Neural progenitor cell (in vitro differentiated cells): Measurements from ENCODE around the gene CES3.

ENCODE experiments used
- CTCF ChIP-seq: fragments of 200-600 bp; sonication (generic); IDR thresholded peaks from 2 replicates; pipeline ENCODE4 v1.5.1; 2017; ENCODE audit warnings: antibody characterized with exemption, mild to moderate bottlenecking
- EZH2 ChIP-seq: fragments of 200-600 bp; sonication (generic); IDR thresholded peaks from 2 replicates; pipeline ENCODE4 v1.6.1; 2017; ENCODE audit warnings: antibody characterized with exemption, mild to moderate bottlenecking, moderate library complexity
- EZH2phosphoT487 ChIP-seq: fragments of 200-600 bp; sonication (generic); IDR thresholded peaks from 2 replicates; pipeline ENCODE4 v1.6.1; 2017; ENCODE audit warnings: antibody characterized with exemption

GRCh38 chr16:66984892-66985311 is 23.8 kb downstream of the CES3 start:
- no peak for TF ChIP-seq CTCF
- TF ChIP-seq EZH2 = no peak
- no peak for TF ChIP-seq EZH2phosphoT487
